Endothelial cell of umbilical vein (primary cell): ENCODE results near the gene SHCBP1. TPM values are rescaled to one million over a fixed set of nuclear protein-coding genes. Genes with fewer than 3 reads are reported as not detected.

Source experiments
- BruUV-seq: library from RNA; stranded (reverse); fragments of 400-500 nt; replicated peaks from 2 replicates; lab custom pipeline; 2021; lab: Mats Ljungman, UMichigan
- CTCF ChIA-PET: fragments of 300-600, 350-600 bp; sonication (Branson Sonifier 250); formaldehyde crosslinking; loops from one replicate; lab custom pipeline; 2021; ENCODE audit warnings: antibody characterized with exemption, inconsistent platforms; lab: Charles Lee
- POLR2A ChIA-PET: fragments of 300-600, 350-600 bp; sonication (Branson Sonifier 250); formaldehyde crosslinking; loops from one replicate; lab custom pipeline; 2021; ENCODE audit warnings: antibody characterized with exemption, inconsistent platforms; lab: Charles Lee
- DNase-seq: peaks from one replicate; pipeline ENCODE4 v3.0.0-alpha.2; 2011; ENCODE audit warnings: low read depth, low spot score
- FAIRE-seq: peaks from 2 replicates; lab custom pipeline; 2011; peaks lifted over from hg19 to GRCh38; lab: Jason Lieb, UNC
- H2AFZ ChIP-seq: 2 replicates; pipeline ENCODE4 v1.6.0; 2012; ENCODE audit warnings: low read depth, low read length, control low read depth, inconsistent platforms
- H3K27ac ChIP-seq: 2 replicates; pipeline ENCODE4 v1.5.1; 2011; ENCODE audit warnings: low read depth, mild to moderate bottlenecking, control low read depth, low read length, moderate library complexity; ENCODE audit not compliant: insufficient read depth
- H3K27me3 ChIP-seq, 2 experiments: 2 replicates each; pipeline versions ENCODE4 v1.6.0 to v1.6.1; 2011; ENCODE audit warnings: low read length in 2 of 2, mixed read lengths in 1 of 2; ENCODE audit not compliant: control insufficient read depth in 2 of 2, insufficient read depth in 2 of 2
- H3K36me3 ChIP-seq, 2 experiments: 2 replicates in 1 of 2; 3 replicates in 1 of 2; pipeline ENCODE4 v1.5.1; 2011; ENCODE audit warnings: low read length in 2 of 2, mild to moderate bottlenecking in 1 of 2, moderate library complexity in 1 of 2; ENCODE audit not compliant: control insufficient read depth in 2 of 2, insufficient read depth in 2 of 2; ENCODE audit errors: extremely low read depth in 1 of 2
- H3K4me1 ChIP-seq: 3 replicates; pipeline ENCODE4 v1.5.1; 2011; ENCODE audit warnings: mild to moderate bottlenecking, low read length; ENCODE audit not compliant: control insufficient read depth, insufficient read depth; ENCODE audit errors: extremely low read depth
- H3K4me2 ChIP-seq: 2 replicates; pipeline ENCODE4 v1.6.1; 2011; ENCODE audit warnings: low read length, control low read depth, mixed read lengths; ENCODE audit not compliant: insufficient read depth
- H3K4me3 ChIP-seq, 3 experiments: fragments of 200-600 bp in 1 of 3; sonication (generic), shearing (Covaris generic) in 1 of 3; replicated peaks in 1 of 3; 2 replicates each; pipeline ENCODE4 v1.5.1; 2011 to 2016; ENCODE audit warnings: control low read depth in 3 of 3, low read length in 3 of 3, mild to moderate bottlenecking in 2 of 3, inconsistent platforms in 1 of 3, low read depth in 1 of 3, moderate library complexity in 1 of 3; ENCODE audit not compliant: insufficient read depth in 1 of 3
- H3K79me2 ChIP-seq: 2 replicates; pipeline ENCODE4 v1.6.0; 2012; ENCODE audit warnings: low read length, inconsistent platforms; ENCODE audit not compliant: control insufficient read depth, insufficient read depth
- H3K9ac ChIP-seq: replicated peaks from 2 replicates; pipeline ENCODE3; 2011; ENCODE audit warnings: low read length, control low read depth; ENCODE audit not compliant: insufficient read depth; ENCODE audit errors: extremely low read depth
- H3K9me1 ChIP-seq: replicated peaks from 3 replicates; pipeline ENCODE4 v1.6.0; 2011; ENCODE audit warnings: mild to moderate bottlenecking, low read length; ENCODE audit not compliant: control insufficient read depth, insufficient read depth; ENCODE audit errors: extremely low read depth
- H3K9me3 ChIP-seq: replicated peaks from 2 replicates; pipeline ENCODE4 v1.5.1; 2012; ENCODE audit warnings: low read length, inconsistent platforms; ENCODE audit not compliant: control insufficient read depth, insufficient read depth
- H4K20me1 ChIP-seq: replicated peaks from 2 replicates; pipeline ENCODE3; 2011; ENCODE audit warnings: mild to moderate bottlenecking, low read length; ENCODE audit not compliant: control insufficient read depth, insufficient read depth; ENCODE audit errors: extremely low read depth
- CTCF ChIP-seq, 2 donors: IDR thresholded peaks; 1 replicate in 1 of 2; 2 replicates in 1 of 2; pipeline ENCODE4 v1.5.1; 2011; ENCODE audit warnings: low read length in 2 of 2, mild to moderate bottlenecking in 2 of 2, moderate library complexity in 2 of 2, control low read depth in 1 of 2, inconsistent platforms in 1 of 2, low read depth in 1 of 2; ENCODE audit not compliant: insufficient read depth in 1 of 2; ENCODE audit errors: extremely low read depth in 1 of 2
- EZH2 ChIP-seq: IDR thresholded peaks from 2 replicates; pipeline ENCODE4 v1.6.1; 2012; ENCODE audit warnings: borderline replicate concordance, low read depth, mild to moderate bottlenecking, moderate library complexity, low read length, inconsistent platforms; ENCODE audit not compliant: severe bottlenecking
- FOS ChIP-seq: IDR thresholded peaks from 2 replicates; pipeline ENCODE4 v1.6.1; 2011; ENCODE audit warnings: mild to moderate bottlenecking, low read length, moderate library complexity, borderline replicate concordance; ENCODE audit not compliant: insufficient read depth
- GATA2 ChIP-seq: IDR thresholded peaks from 2 replicates; pipeline ENCODE4 v1.7.0; 2011; ENCODE audit warnings: low read depth, mild to moderate bottlenecking, moderate library complexity, mixed read lengths, low read length; ENCODE audit not compliant: insufficient read length, insufficient read depth
- JUN ChIP-seq: IDR thresholded peaks from 2 replicates; pipeline ENCODE4 v1.6.1; 2011; ENCODE audit warnings: borderline replicate concordance, low read depth; ENCODE audit not compliant: insufficient read length, insufficient read depth
- MAX ChIP-seq: IDR thresholded peaks from 2 replicates; pipeline ENCODE4 v1.6.1; 2011; ENCODE audit not compliant: insufficient read depth, insufficient read length
- MYC ChIP-seq: IDR thresholded peaks from one replicate; pipeline ENCODE4 v1.6.1; 2011; ENCODE audit warnings: mild to moderate bottlenecking, low read depth, low read length
- POLR2A ChIP-seq: IDR thresholded peaks from 2 replicates; pipeline ENCODE4 v1.6.1; 2012; ENCODE audit warnings: low read depth, mild to moderate bottlenecking, control low read depth, low read length
- POLR2AphosphoS5 ChIP-seq: IDR thresholded peaks from 2 replicates; pipeline ENCODE4 v1.6.1; 2012; ENCODE audit warnings: low read depth, mild to moderate bottlenecking, control low read depth, low read length, moderate library complexity; ENCODE audit not compliant: insufficient read depth
- dilution Hi-C: fragments of 300-500 bp; cut with MboI; formaldehyde crosslinking; loops from one replicate; pipeline ENCODE4 v1.15.0; 2019; ENCODE audit warnings: low sequenced_read_pairs; ENCODE audit not compliant: extremely low pct_ligation_motif_present
- intact Hi-C: fragments of 100-400 bp; cut with micrococcal nuclease; formaldehyde crosslinking; loops from one replicate; pipeline ENCODE4 v1.10.0; 2022
- polyA plus RNA-seq, 4 experiments: library from polyadenylated mRNA; depleted of rRNA in 3 of 4; stranded (reverse) in 3 of 4; unstranded in 1 of 4; fragments of >200 nt; gene quantifications; 2 replicates each; pipeline versions ENCODE4 v1.2.1 to v1.2.3, GENCODE V29; 2011 to 2012; ENCODE audit warnings: missing spikeins in 1 of 4
- total RNA-seq: library from RNA; stranded (reverse); gene quantifications from 2 replicates; pipeline ENCODE4 v1.2.3, GENCODE V29; 2021

Gene SHCBP1
- total and polyA plus RNA-seq, 2 donors (not counting 3 experiments of a cell fraction or from before 2014, with no cell fraction given): 13.9 to 44.9 TPM

GRCh38 chr16:46562979-46563378 lies 58.2 kb downstream of the SHCBP1 start:
- Histone ChIP-seq H3K9me3 (no peaks in the 10 kb centered on the region), H3K36me3 (no peaks in the 10 kb centered on the region), H3K4me3 (no peak overlapping the region), H3K27me3 (peaks cover 0 to 3% of the 10 kb centered on the region in 2 experiments), H4K20me1 (no peaks in the 10 kb centered on the region), H3K27ac (no peak overlapping the region), H3K9me1 (no peaks in the 10 kb centered on the region), H3K79me2 (no peaks in the 10 kb centered on the region), H3K4me2 (no peak overlapping the region), H2AFZ (no peak overlapping the region), H3K4me1 (no peaks in the 10 kb centered on the region), H3K9ac (no peak overlapping the region)
- dilution Hi-C loops: no loop called here
- FAIRE-seq (no peak), DNase-seq (no peak)
- no TSS peak for BruUV-seq
- POLR2A ChIA-PET: no interaction called here
- intact Hi-C loops: no loop called here
- TF ChIP-seq FOS: no peak
- no peak for TF ChIP-seq CTCF (IDR thresholded peaks at IDR 0.05; ENCODE audit: extremely low read depth in 1 of 2, insufficient read depth in 1 of 2, low read depth in 1 of 2, low read length in 2 of 2)
- TF ChIP-seq MYC: no peak
- TF ChIP-seq POLR2AphosphoS5: no peak
- TF ChIP-seq GATA2: no peak
- no peak for TF ChIP-seq JUN
- no peak for TF ChIP-seq EZH2
- no peak for TF ChIP-seq MAX
- TF ChIP-seq POLR2A: no peak
- CTCF ChIA-PET: interaction anchor here (1.4 kb wide), 1 partner anchor 14 kb away, joined by 3 read pairs; no protein-coding TSS in a partner anchor
